ENCODE results near the gene GSN. TPM values are rescaled to one million over a fixed set of nuclear protein-coding genes. Genes with fewer than 3 reads are reported as not detected.

GSN gene
- polyA plus RNA-seq, 1 experiment, result 421 TPM

- ChIA-PET CTCF (interaction anchor here (0.7 to 11.4 kb wide), 3 partner anchors 9 to 168 kb away, joined by 7 to 169 read pairs (median 8); no protein-coding TSS in a partner anchor), POLR2A (interaction anchor here (1.4 kb wide), 1 partner anchor 179 kb away, joined by 3 read pairs; no protein-coding TSS in a partner anchor)
- Histone ChIP-seq H3K9me3 (ENCODE audit: control insufficient read depth, insufficient read depth, low read length) (no peaks in the 10 kb centered on the region; the same call in 1 of the 2 replicates), H3K27me3 (ENCODE audit: control insufficient read depth, insufficient read depth, low read length) (no peaks in the 10 kb centered on the region), H3K27ac (ENCODE audit: low read depth, low read length) (no peak overlapping the region), H3K4me3 (ENCODE audit: low read depth, low read length) (no peak overlapping the region)
- TF ChIP-seq, protein P1, sequence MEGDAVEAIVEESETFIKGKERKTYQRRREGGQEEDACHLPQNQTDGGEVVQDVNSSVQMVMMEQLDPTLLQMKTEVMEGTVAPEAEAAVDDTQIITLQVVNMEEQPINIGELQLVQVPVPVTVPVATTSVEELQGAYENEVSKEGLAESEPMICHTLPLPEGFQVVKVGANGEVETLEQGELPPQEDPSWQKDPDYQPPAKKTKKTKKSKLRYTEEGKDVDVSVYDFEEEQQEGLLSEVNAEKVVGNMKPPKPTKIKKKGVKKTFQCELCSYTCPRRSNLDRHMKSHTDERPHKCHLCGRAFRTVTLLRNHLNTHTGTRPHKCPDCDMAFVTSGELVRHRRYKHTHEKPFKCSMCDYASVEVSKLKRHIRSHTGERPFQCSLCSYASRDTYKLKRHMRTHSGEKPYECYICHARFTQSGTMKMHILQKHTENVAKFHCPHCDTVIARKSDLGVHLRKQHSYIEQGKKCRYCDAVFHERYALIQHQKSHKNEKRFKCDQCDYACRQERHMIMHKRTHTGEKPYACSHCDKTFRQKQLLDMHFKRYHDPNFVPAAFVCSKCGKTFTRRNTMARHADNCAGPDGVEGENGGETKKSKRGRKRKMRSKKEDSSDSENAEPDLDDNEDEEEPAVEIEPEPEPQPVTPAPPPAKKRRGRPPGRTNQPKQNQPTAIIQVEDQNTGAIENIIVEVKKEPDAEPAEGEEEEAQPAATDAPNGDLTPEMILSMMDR (IDR thresholded peaks at IDR 0.05; ENCODE audit: low read depth, low read length), result no peak
- no peak for DNase-seq (ENCODE audit: low read depth, low spot score)
Measured at GRCh38 chr9:121380846-121381245, 112.9 kb downstream of the GSN start.

Other genes with a start within 250 kb of the GSN start
- 2.0 and 2.2 TPM in 2 replicates for gene C5, start 217.9 kb upstream of the GSN start, polyA plus RNA-seq (2011; rRNA removed)
- gene CNTRL, start 193.2 kb upstream of the GSN start, polyA plus RNA-seq (2011; rRNA removed), result 5.9 and 8.3 TPM in 2 replicates
- 36.1 and 40.3 TPM in 2 replicates for gene RAB14, start 66.3 kb upstream of the GSN start, polyA plus RNA-seq (2011; rRNA removed)
- gene STOM, start 102.1 kb downstream of the GSN start, polyA plus RNA-seq (2011; rRNA removed), result 405 and 510 TPM in 2 replicates
- not detected in 2 replicates for gene GGTA1, start 231.7 kb downstream of the GSN start, polyA plus RNA-seq (2011; rRNA removed)

Measured in AG04450 (cell line).